HepG2 (cell line): ENCODE results near the gene GNAI2. TPM values are rescaled to one million over a fixed set of nuclear protein-coding genes. Genes with fewer than 3 reads are reported as not detected.

Source experiments
- BORCS8-MEF2B ChIP-seq: sonication (generic); formaldehyde crosslinking; IDR thresholded peaks from 2 replicates; pipeline ENCODE4 v1.8.0; 2022; ENCODE audit warnings: mild to moderate bottlenecking, missing genetic modification reagents
- GLMP ChIP-seq: sonication (generic); formaldehyde crosslinking; IDR thresholded peaks from 2 replicates; pipeline ENCODE4 v1.9.0; 2021; ENCODE audit warnings: missing genetic modification reagents, mild to moderate bottlenecking, borderline replicate concordance
- REPIN1 ChIP-seq: sonication (generic); formaldehyde crosslinking; IDR thresholded peaks from 2 replicates; pipeline ENCODE4 v1.8.0; 2022; ENCODE audit warnings: missing genetic modification reagents, low read depth, mild to moderate bottlenecking, borderline replicate concordance
- SALL1 ChIP-seq: sonication (generic); formaldehyde crosslinking; IDR thresholded peaks from 2 replicates; pipeline ENCODE4 v1.8.0; 2022; ENCODE audit warnings: mild to moderate bottlenecking, missing genetic modification reagents
- SIN3B ChIP-seq: fragments of 150-350 bp; IDR thresholded peaks from 2 replicates; pipeline ENCODE4 v1.6.1; 2014; ENCODE audit warnings: low read length
- TFE3 ChIP-seq: IDR thresholded peaks from 2 replicates; pipeline ENCODE4 v1.6.1; 2016
- ZBTB40 ChIP-seq, 2 experiments: fragments of 450-650 bp in 1 of 2; sonication (generic) in 1 of 2; formaldehyde crosslinking in 1 of 2; IDR thresholded peaks; 2 replicates each; pipeline versions ENCODE4 v1.6.1 to v1.8.0; 2016 to 2022; ENCODE audit warnings: antibody characterized with exemption in 1 of 2, mild to moderate bottlenecking in 1 of 2, missing genetic modification reagents in 1 of 2
- ZNF17 ChIP-seq: sonication (generic); formaldehyde crosslinking; IDR thresholded peaks from 2 replicates; pipeline ENCODE4 v1.5.0; 2020; ENCODE audit warnings: mild to moderate bottlenecking, missing genetic modification reagents
- ZNF7 ChIP-seq: IDR thresholded peaks from 2 replicates; pipeline ENCODE4 v1.6.1; 2016; ENCODE audit warnings: missing biosample characterization, missing genetic modification reagents
- ZNF776 ChIP-seq: sonication (generic); formaldehyde crosslinking; IDR thresholded peaks from 2 replicates; pipeline ENCODE4 v1.4.0; 2020; ENCODE audit warnings: mild to moderate bottlenecking, missing genetic modification reagents
- polyA plus RNA-seq, 8 experiments: library from polyadenylated mRNA; depleted of rRNA in 3 of 8; stranded (reverse) in 7 of 8; unstranded in 1 of 8; fragments of >200 nt; fragmentation: Illumina TruSeq in 4 of 8; extraction: Trizol in 4 of 8; gene quantifications; 2 replicates each; pipeline versions ENCODE4 v1.2.1 to v1.2.3, GENCODE V29; 2011 to 2016; ENCODE audit warnings: low read depth in 4 of 8, missing spikeins in 1 of 8, mixed read lengths in 1 of 8; ENCODE audit not compliant: insufficient read depth in 1 of 8
- total RNA-seq, 5 experiments: library from RNA; depleted of rRNA; stranded (reverse); fragments of >200 nt; fragmentation: Illumina TruSeq; extraction: Trizol; gene quantifications; 2 replicates each; pipeline ENCODE4 v1.2.3, GENCODE V29; 2016; ENCODE audit warnings: low read depth in 1 of 5
- TF ChIP-seq, protein P1 (sequence below): sonication (generic); formaldehyde crosslinking; conservative IDR thresholded peaks from 2 replicates; pipeline ENCODE4 v1.4.0; 2020; ENCODE audit warnings: mild to moderate bottlenecking, missing genetic modification reagents, moderate library complexity
- TF ChIP-seq, protein P2 (sequence below): sonication (generic); formaldehyde crosslinking; IDR thresholded peaks from 2 replicates; pipeline ENCODE4 v1.8.0; 2022; ENCODE audit warnings: missing genetic modification reagents, low read depth, mild to moderate bottlenecking, borderline replicate concordance

GNAI2 gene
- total and polyA plus RNA-seq, 2 of the 13 experiments (the other 11 are each of a cell fraction or from before 2014, with no cell fraction given): 51.1 to 66.2 TPM

DNA sequence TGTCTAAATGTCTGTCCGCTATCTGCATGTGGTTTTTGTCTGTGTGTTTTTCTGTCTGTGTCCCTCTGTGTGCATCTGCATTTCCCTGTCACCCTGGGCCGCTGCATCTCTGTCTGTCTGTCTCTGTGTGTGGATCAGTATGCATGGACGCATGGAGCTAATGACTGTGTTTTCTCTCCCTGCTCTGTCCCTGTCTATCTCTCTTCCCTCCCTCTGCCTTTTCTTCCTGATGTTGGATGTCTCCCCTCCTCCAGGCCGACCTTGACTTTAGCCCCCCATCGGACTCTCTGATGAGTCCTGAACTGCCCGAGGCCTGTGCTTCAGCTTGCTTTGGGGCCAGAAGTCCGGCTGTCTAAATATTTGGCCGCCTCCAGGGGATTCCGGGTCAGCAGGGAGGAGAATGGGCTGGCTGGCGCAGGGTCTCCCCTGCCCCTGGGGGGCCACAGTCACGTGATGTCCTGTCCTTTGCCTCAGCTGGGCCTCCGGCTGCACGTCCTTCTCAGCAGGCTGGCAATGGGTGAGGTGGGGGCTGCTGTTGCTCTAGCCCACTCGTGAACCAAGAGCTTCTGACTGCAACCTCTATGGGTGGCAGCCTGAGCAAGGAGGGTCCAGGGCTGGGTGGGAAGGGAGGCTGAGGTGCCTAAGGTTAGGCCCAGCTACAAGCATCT is 27.2 kb upstream of the GNAI2 start (continued):
- TF ChIP-seq GLMP (no peak), REPIN1 (CRISPR knock-in tag) (peak; percentile 93; the same call in 1 of the 2 replicates), ZBTB40 (IDR thresholded peaks at IDR 0.05) (no peak), ZBTB40 (CRISPR knock-in tag; IDR thresholded peaks at IDR 0.05) (peak; percentile 63; the same call in 1 of the 2 replicates), ZNF776 (no peak), TFE3 (CRISPR knock-in tag) (peak; percentile 95), ZNF7 (CRISPR knock-in tag) (no peak), ZNF17 (CRISPR knock-in tag) (no peak), SIN3B (no peak), BORCS8-MEF2B (peak; percentile 86), SALL1 (CRISPR knock-in tag) (peak; percentile 93)
- TF ChIP-seq, protein P1, sequence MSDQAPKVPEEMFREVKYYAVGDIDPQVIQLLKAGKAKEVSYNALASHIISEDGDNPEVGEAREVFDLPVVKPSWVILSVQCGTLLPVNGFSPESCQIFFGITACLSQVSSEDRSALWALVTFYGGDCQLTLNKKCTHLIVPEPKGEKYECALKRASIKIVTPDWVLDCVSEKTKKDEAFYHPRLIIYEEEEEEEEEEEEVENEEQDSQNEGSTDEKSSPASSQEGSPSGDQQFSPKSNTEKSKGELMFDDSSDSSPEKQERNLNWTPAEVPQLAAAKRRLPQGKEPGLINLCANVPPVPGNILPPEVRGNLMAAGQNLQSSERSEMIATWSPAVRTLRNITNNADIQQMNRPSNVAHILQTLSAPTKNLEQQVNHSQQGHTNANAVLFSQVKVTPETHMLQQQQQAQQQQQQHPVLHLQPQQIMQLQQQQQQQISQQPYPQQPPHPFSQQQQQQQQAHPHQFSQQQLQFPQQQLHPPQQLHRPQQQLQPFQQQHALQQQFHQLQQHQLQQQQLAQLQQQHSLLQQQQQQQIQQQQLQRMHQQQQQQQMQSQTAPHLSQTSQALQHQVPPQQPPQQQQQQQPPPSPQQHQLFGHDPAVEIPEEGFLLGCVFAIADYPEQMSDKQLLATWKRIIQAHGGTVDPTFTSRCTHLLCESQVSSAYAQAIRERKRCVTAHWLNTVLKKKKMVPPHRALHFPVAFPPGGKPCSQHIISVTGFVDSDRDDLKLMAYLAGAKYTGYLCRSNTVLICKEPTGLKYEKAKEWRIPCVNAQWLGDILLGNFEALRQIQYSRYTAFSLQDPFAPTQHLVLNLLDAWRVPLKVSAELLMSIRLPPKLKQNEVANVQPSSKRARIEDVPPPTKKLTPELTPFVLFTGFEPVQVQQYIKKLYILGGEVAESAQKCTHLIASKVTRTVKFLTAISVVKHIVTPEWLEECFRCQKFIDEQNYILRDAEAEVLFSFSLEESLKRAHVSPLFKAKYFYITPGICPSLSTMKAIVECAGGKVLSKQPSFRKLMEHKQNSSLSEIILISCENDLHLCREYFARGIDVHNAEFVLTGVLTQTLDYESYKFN: peak; percentile 99
- TF ChIP-seq, protein P2, sequence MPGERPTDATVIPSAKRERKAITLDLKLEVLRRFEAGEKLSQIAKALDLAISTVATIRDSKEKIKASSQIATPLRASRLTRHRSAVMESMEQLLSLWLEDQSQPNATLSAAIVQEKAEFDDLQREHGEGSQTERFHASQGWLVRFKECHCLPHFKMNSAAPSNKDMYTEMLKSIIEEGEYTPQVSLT (CRISPR knock-in tag): no peak
